Inflammatory macrophage treated with lipopolysaccharide for 4 hours (primary cell): ENCODE data around the gene HNRNPUL1.
"Not testable (repeated sequence)": the region's sequence is repeated elsewhere in the genome, so short reads cannot be mapped to it uniquely, and the experiment has no call there.

Experiments used
- DNase-seq: peaks from one replicate; pipeline ENCODE4 v3.0.0-alpha.2; 2020

The HNRNPUL1 gene

GRCh38 chr19:41263850-41264580, at the start of gene HNRNPUL1:
TSS of gene HNRNPUL1 (plus strand) at chr19:41264372. CDS start at chr19:41264504, 132 bp downstream.
- peak; percentile 100 for DNase-seq

- DNase-seq, result no peak
Observed at GRCh38 chr19:41217741-41218140, 46.4 kb upstream of the HNRNPUL1 start.

- DNase-seq, result no peak
Observed at GRCh38 chr19:41218249-41218614, 45.9 kb upstream of the HNRNPUL1 start.

- DNase-seq, result no peak
Observed at GRCh38 chr19:41218615-41219507, 45.3 kb upstream of the HNRNPUL1 start, which contains the start of gene AXL. TSS of gene AXL (plus strand) at chr19:41219223. CDS start at chr19:41219393, 170 bp downstream.

- DNase-seq, result no peak
Observed at GRCh38 chr19:41219924-41220567, 44.1 kb upstream of the HNRNPUL1 start.

GRCh38 chr19:41220811-41221210, 43.4 kb upstream of the HNRNPUL1 start:
- peak; percentile 66 for DNase-seq

GRCh38 chr19:41221514-41222205, 42.5 kb upstream of the HNRNPUL1 start:
- DNase-seq, result no peak

- DNase-seq, result no peak
Observed at GRCh38 chr19:41222240-41222639, 41.9 kb upstream of the HNRNPUL1 start.

- no peak for DNase-seq
Observed at GRCh38 chr19:41223431-41224234, 40.5 kb upstream of the HNRNPUL1 start.

GRCh38 chr19:41224632-41225031, 39.5 kb upstream of the HNRNPUL1 start:
- DNase-seq, result no peak

GRCh38 chr19:41225238-41226052, 38.7 kb upstream of the HNRNPUL1 start:
- peak; percentile 85 for DNase-seq

- peak; percentile 49 for DNase-seq
Observed at GRCh38 chr19:41226053-41226873, 37.9 kb upstream of the HNRNPUL1 start.

GRCh38 chr19:41226874-41227390, 37.2 kb upstream of the HNRNPUL1 start:
- DNase-seq, result no peak

GRCh38 chr19:41228486-41228885, 35.7 kb upstream of the HNRNPUL1 start:
- no peak for DNase-seq

- DNase-seq, result not testable (repeated sequence)
Observed at GRCh38 chr19:41229338-41229737, 34.8 kb upstream of the HNRNPUL1 start.

GRCh38 chr19:41230067-41230857, 33.9 kb upstream of the HNRNPUL1 start:
- DNase-seq, result no peak

- DNase-seq, result peak; percentile 11
Observed at GRCh38 chr19:41232686-41233085, 31.5 kb upstream of the HNRNPUL1 start.

- peak; percentile 92 for DNase-seq
Observed at GRCh38 chr19:41233748-41234240, 30.4 kb upstream of the HNRNPUL1 start.
